K562 (cell line): ENCODE data around the gene DSE. TPM values are rescaled to one million over a fixed set of nuclear protein-coding genes. Genes with fewer than 3 reads are reported as not detected.

ENCODE experiments used
- ATAC-seq: fragments of 200-7000 bp; cut with Tn5 transposase; 3 replicates; pipeline ENCODE4 v1.9.1; 2020; ENCODE audit warnings: moderate library complexity
- BruUV-seq: library from RNA; stranded (reverse); fragments of 400-500 nt; replicated peaks from 2 replicates; lab custom pipeline; 2021; lab: Mats Ljungman, UMichigan
- CTCF ChIA-PET: fragments of 300-600 bp; formaldehyde crosslinking; extraction: SDS; loops from one replicate; lab custom pipeline; 2021; ENCODE audit warnings: low intra/inter-chr PET ratio; lab: Yijun Ruan, JAX
- POLR2A ChIA-PET: fragments of 300-600, 350-650 bp; sonication (Branson Sonifier 250); formaldehyde crosslinking; extraction: SDS; loops from one replicate; lab custom pipeline; 2021; ENCODE audit warnings: antibody characterized with exemption, inconsistent platforms; lab: Yijun Ruan, JAX
- DNase-seq, 4 experiments: peaks; one replicate each; pipeline versions ENCODE4 v3.0.0 to v3.0.0-alpha.2; 2011 to 2018; ENCODE audit warnings: low spot score in 3 of 4, mixed read lengths in 3 of 4; ENCODE audit errors: extremely low read depth in 1 of 4
- FAIRE-seq: peaks from 2 replicates; lab custom pipeline; 2011; peaks lifted over from hg19 to GRCh38; lab: Jason Lieb, UNC
- H2AFZ ChIP-seq: 2 replicates; pipeline ENCODE4 v1.6.0; 2011; ENCODE audit warnings: low read depth, low read length, control low read depth, inconsistent platforms
- H3K27ac ChIP-seq: fragments of 200-600 bp; 3 replicates; pipeline ENCODE4 v1.8.0; 2011; ENCODE audit warnings: low read depth, mild to moderate bottlenecking, control low read depth, inconsistent platforms, low read length, moderate library complexity, mixed read lengths; ENCODE audit errors: extremely low read depth
- H3K27me3 ChIP-seq, 2 experiments: fragments of 300-600 bp in 1 of 2; 2 replicates in 1 of 2; 3 replicates in 1 of 2; pipeline versions ENCODE4 v1.6.0 to v1.8.0; 2011; ENCODE audit warnings: inconsistent platforms in 2 of 2, low read length in 2 of 2, mild to moderate bottlenecking in 1 of 2, mixed read lengths in 1 of 2, moderate library complexity in 1 of 2; ENCODE audit not compliant: control insufficient read depth in 2 of 2, insufficient read depth in 2 of 2
- H3K36me3 ChIP-seq: fragments of 300-600 bp; 3 replicates; pipeline ENCODE4 v1.8.0; 2011; ENCODE audit warnings: mild to moderate bottlenecking, low read length, inconsistent platforms; ENCODE audit not compliant: control insufficient read depth, insufficient read depth
- H3K4me1 ChIP-seq, 2 experiments: fragments of 200-600 bp in 1 of 2; replicated peaks in 1 of 2; 2 replicates in 1 of 2; 3 replicates in 1 of 2; pipeline versions ENCODE4 v1.5.1 to v1.8.0; 2011; ENCODE audit warnings: inconsistent platforms in 2 of 2, low read length in 2 of 2, mild to moderate bottlenecking in 1 of 2, mixed read lengths in 1 of 2, moderate library complexity in 1 of 2; ENCODE audit not compliant: control insufficient read depth in 2 of 2, insufficient read depth in 2 of 2
- H3K4me2 ChIP-seq: 2 replicates; pipeline ENCODE4 v1.6.1; 2011; ENCODE audit warnings: low read length, control low read depth, inconsistent platforms, mixed read lengths; ENCODE audit not compliant: insufficient read depth
- H3K4me3 ChIP-seq: fragments of 200-600 bp; sonication (generic), shearing (Covaris generic); 2 replicates; pipeline ENCODE4 v1.5.1; 2016; ENCODE audit warnings: control low read depth, inconsistent platforms
- H3K79me2 ChIP-seq: fragments of 200-600 bp; 3 replicates; pipeline ENCODE4 v1.8.0; 2011; ENCODE audit warnings: low read length, inconsistent platforms; ENCODE audit not compliant: control insufficient read depth, insufficient read depth
- H3K9ac ChIP-seq, 2 experiments: 2 replicates each; pipeline versions ENCODE4 v1.6.0 to v1.6.1; 2011; ENCODE audit warnings: low read depth in 2 of 2, low read length in 2 of 2, control low read depth in 1 of 2, inconsistent platforms in 1 of 2, mild to moderate bottlenecking in 1 of 2, mixed read lengths in 1 of 2; ENCODE audit not compliant: insufficient read depth in 1 of 2
- H3K9me1 ChIP-seq: one replicate; pipeline ENCODE4 v1.6.0; 2011; ENCODE audit warnings: inconsistent platforms, mild to moderate bottlenecking, low read length, moderate library complexity; ENCODE audit not compliant: control insufficient read depth, insufficient read depth
- H3K9me3 ChIP-seq: replicated peaks from 2 replicates; pipeline ENCODE4 v1.5.1; 2011; ENCODE audit warnings: low read depth, low read length, inconsistent platforms; ENCODE audit not compliant: control insufficient read depth, insufficient read depth
- H4K20me1 ChIP-seq: replicated peaks from 2 replicates; pipeline ENCODE4 v1.6.1; 2011; ENCODE audit warnings: low read length, inconsistent platforms, mixed read lengths; ENCODE audit not compliant: control insufficient read depth, insufficient read depth
- SPI1 ChIP-seq: IDR thresholded peaks from 2 replicates; pipeline ENCODE4 v1.6.1; 2011; ENCODE audit warnings: low read depth, low read length, control low read depth, borderline replicate concordance
- ZNF347 ChIP-seq: fragments of 450-650 bp; formaldehyde crosslinking; IDR thresholded peaks from 2 replicates; pipeline ENCODE4 v1.4.0; 2020; ENCODE audit warnings: low read depth, mild to moderate bottlenecking, moderate library complexity
- ZNF436 ChIP-seq: fragments of 250-450, 450-650 bp; sonication (Bioruptor Pico); formaldehyde crosslinking; IDR thresholded peaks from 2 replicates; pipeline ENCODE4 v1.7.0; 2020; ENCODE audit warnings: mild to moderate bottlenecking
- ZNF696 ChIP-seq: fragments of 250-450 bp; sonication (Bioruptor Pico); conservative IDR thresholded peaks from 2 replicates; pipeline ENCODE4 v1.4.0; 2020; ENCODE audit warnings: mild to moderate bottlenecking, moderate library complexity
- ZNF707 ChIP-seq: fragments of 250-450 bp; sonication (Bioruptor Pico); conservative IDR thresholded peaks from 2 replicates; pipeline ENCODE4 v1.8.0; 2022; ENCODE audit warnings: inconsistent platforms, mild to moderate bottlenecking, moderate library complexity
- ZSCAN32 ChIP-seq: fragments of 450-650 bp; formaldehyde crosslinking; IDR thresholded peaks from 2 replicates; pipeline ENCODE4 v1.4.0; 2020; ENCODE audit warnings: mild to moderate bottlenecking, moderate library complexity
- WGBS: fragments of 100-300 bp; shearing (Covaris generic); methylation state at CpG from one replicate; pipeline ENCODE4 v1.1.6; 2016; ENCODE audit warnings: low coverage, mixed read lengths; ENCODE audit not compliant: insufficient coverage; ENCODE audit errors: missing lambda C conversion rate; 5-methylcytosine and 5-hydroxymethylcytosine counted together
- in situ Hi-C: fragments of 300-500 bp; cut with MboI; formaldehyde crosslinking; loops from 4 replicates; pipeline ENCODE4 v1.15.0; 2018; ENCODE audit warnings: inconsistent platforms, mixed read lengths
- intact Hi-C: fragments of 100-400 bp; cut with micrococcal nuclease; formaldehyde crosslinking; loops from 2 replicates; pipeline ENCODE4 v1.14.2; 2022
- polyA plus RNA-seq, 8 experiments: library from polyadenylated mRNA; depleted of rRNA in 4 of 8; stranded (reverse) in 5 of 8; unstranded in 3 of 8; fragments of >200 nt; fragmentation: Nextera tagmentation in 2 of 8; fragmentation: Illumina TruSeq in 1 of 8; extraction: Ambion mirVana in 2 of 8; extraction: Trizol in 1 of 8; gene quantifications; 2 replicates each; pipeline versions ENCODE4 v1.2.1 to v1.2.3, GENCODE V29; 2011 to 2014; ENCODE audit warnings: inconsistent platforms in 1 of 8, missing spikeins in 1 of 8
- total RNA-seq, 7 experiments: library from RNA; depleted of rRNA in 6 of 7; stranded (reverse); fragments of >200 nt in 6 of 7; fragmentation: Illumina TruSeq in 2 of 7; extraction: Trizol in 2 of 7; gene quantifications; 2 replicates each; pipeline versions ENCODE4 v1.2.1 to v1.2.3, GENCODE V29; 2011 to 2021; ENCODE audit warnings: low replicate concordance in 1 of 7

Gene DSE
- total and polyA plus RNA-seq, 9 of the 15 experiments (the other 6 are each of a cell fraction or from before 2014, with no cell fraction given), result 0.49 to 1.7 (median 0.79) TPM

DNA sequence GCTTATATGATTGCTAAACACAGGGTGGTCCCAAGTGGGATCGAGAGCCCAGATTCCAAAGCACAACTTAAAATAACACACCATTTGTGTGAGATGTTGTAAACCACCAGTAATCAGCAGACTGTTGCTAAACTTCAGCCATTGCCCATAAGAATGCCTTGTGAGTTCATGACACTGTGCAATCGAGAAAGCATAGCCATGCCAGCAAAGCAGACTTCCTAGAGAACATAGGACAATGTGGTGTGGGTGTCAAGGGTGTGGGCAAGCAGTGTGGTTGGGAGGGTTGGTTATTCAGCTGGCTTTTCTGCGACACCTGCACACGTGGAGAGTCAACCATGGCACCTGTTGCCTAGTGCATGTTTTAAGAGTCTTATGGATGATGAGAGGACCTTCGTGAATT is 74.4 kb downstream of the DSE start:
- ChIA-PET POLR2A (interaction anchor here (0.7 to 1.3 kb wide), 2 partner anchors 14 to 92 kb away, joined by 4 to 5 read pairs; no protein-coding TSS in a partner anchor), CTCF (no interaction called here)
- WGBS, result 10% methylated on average over 5 of the region's 5 CpGs

DNA sequence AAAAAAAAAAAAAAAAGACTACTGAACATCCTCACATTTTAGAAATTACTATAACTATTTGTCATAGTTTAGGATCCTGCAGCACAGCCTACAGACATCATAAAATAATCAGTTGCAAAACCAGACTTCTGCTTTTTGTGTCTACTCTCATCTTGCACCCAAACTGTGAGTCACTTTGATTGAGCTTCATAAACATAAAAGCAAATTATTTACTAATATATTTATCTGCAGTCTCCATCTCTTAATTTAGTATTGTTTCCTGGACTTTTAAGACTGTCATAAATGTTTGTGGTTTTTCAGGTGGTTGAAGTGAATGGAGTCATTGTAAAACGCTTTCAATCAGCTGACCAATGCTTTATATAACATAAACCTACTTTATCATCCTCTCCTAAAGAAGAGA is 75.7 kb downstream of the DSE start:
- no peaks in the 10 kb centered on the region for H3K36me3 ChIP-seq
- no peak for TF ChIP-seq ZNF347
- peak; percentile 40; the same call in 1 of the 2 replicates for TF ChIP-seq SPI1
- TF ChIP-seq ZNF436 (CRISPR knock-in tag), result no peak
- TF ChIP-seq, all 486 proteins: peak for 1
- Histone ChIP-seq H3K4me3 (no peak overlapping the region), H3K9me3 (no peaks in the 10 kb centered on the region), H3K4me2 (no peak overlapping the region), H3K27me3 (no peaks in the 10 kb centered on the region), H3K9me1 (no peaks in the 10 kb centered on the region), H4K20me1 (no peaks in the 10 kb centered on the region), H2AFZ (no peak overlapping the region), H3K9ac (no peak overlapping the region), H3K79me2 (no peaks in the 10 kb centered on the region), H3K27ac (no peak overlapping the region), H3K4me1 (peaks cover 0 to 7% of the 10 kb centered on the region in 2 experiments; a peak in 2 of 5 replicates)
- intact Hi-C loops (no loop called here), in situ Hi-C loops (no loop called here)
- CTCF ChIA-PET, result no interaction called here
- no peak for FAIRE-seq
- WGBS, result 10% methylated on average over 1 of the region's 1 CpG
- POLR2A ChIA-PET, result no interaction called here
- no TSS peak for BruUV-seq
- ATAC-seq, result no peak
- DNase-seq, result no peak

More for the DNA sequence above, 74.4 kb downstream of the DSE start:
- ATAC-seq, result no peak
- in situ Hi-C loops, result no loop called here
- Histone ChIP-seq H3K4me2 (no peak overlapping the region), H4K20me1 (no peaks in the 10 kb centered on the region), H3K9me1 (no peaks in the 10 kb centered on the region), H3K79me2 (no peaks in the 10 kb centered on the region), H3K36me3 (no peaks in the 10 kb centered on the region), H3K4me3 (no peak overlapping the region), H3K9ac (no peak overlapping the region), H3K27ac (no peak overlapping the region), H3K27me3 (no peaks in the 10 kb centered on the region), H2AFZ (0 out of 2 replicates have a peak overlapping the region, but pooled peaks have one; percentile 7), H3K4me1 (no peaks in the 10 kb centered on the region; a peak in 1 of 5 replicates), H3K9me3 (no peaks in the 10 kb centered on the region)
- intact Hi-C loops, result no loop called here
- DNase-seq, result no peak
- TF ChIP-seq ZSCAN32 (CRISPR knock-in tag) (no peak), ZNF707 (CRISPR knock-in tag) (no peak), ZNF696 (no peak)
- BruUV-seq, result no TSS peak
- FAIRE-seq, result no peak
